Colon (tissue), 2 donors: ENCODE data around the gene NALCN.

Source experiments
- FAIRE-seq: peaks from 2 replicates; lab custom pipeline; 2012; peaks lifted over from hg19 to GRCh38; lab: Jason Lieb, UNC
- donor health status: control.
- donor health status: control.

The NALCN gene

GRCh38 chr13:101283782-101284181, 132.5 kb downstream of the NALCN start:
- no peak for FAIRE-seq

- no peak for FAIRE-seq
Measured at GRCh38 chr13:101272886-101273285, 143.4 kb downstream of the NALCN start.

GRCh38 chr13:101271681-101272245, 144.5 kb downstream of the NALCN start:
- FAIRE-seq, result no peak

GRCh38 chr13:101267656-101268055, 148.7 kb downstream of the NALCN start:
- FAIRE-seq, result no peak

GRCh38 chr13:101265934-101266333, 150.4 kb downstream of the NALCN start:
- FAIRE-seq, result no peak

- no peak for FAIRE-seq
Measured at GRCh38 chr13:101264931-101265330, 151.4 kb downstream of the NALCN start.

- FAIRE-seq, result no peak
Measured at GRCh38 chr13:101262306-101262705, 154.0 kb downstream of the NALCN start.

GRCh38 chr13:101258509-101258908, 157.8 kb downstream of the NALCN start:
- no peak for FAIRE-seq

GRCh38 chr13:101258071-101258470, 158.2 kb downstream of the NALCN start:
- no peak for FAIRE-seq

GRCh38 chr13:101248739-101249514, 167.4 kb downstream of the NALCN start:
- FAIRE-seq, result no peak

GRCh38 chr13:101242720-101243119, 173.6 kb downstream of the NALCN start:
- no peak for FAIRE-seq

GRCh38 chr13:101238555-101238954, 177.8 kb downstream of the NALCN start:
- no peak for FAIRE-seq

GRCh38 chr13:101231751-101232428, 184.4 kb downstream of the NALCN start:
- no peak for FAIRE-seq

GRCh38 chr13:101230271-101230890, 185.9 kb downstream of the NALCN start:
- no peak for FAIRE-seq

- no peak for FAIRE-seq
Measured at GRCh38 chr13:101219609-101220265, 196.6 kb downstream of the NALCN start.

- no peak for FAIRE-seq
Measured at GRCh38 chr13:101218484-101218883, 197.8 kb downstream of the NALCN start.

- no peak for FAIRE-seq
Measured at GRCh38 chr13:101217086-101217485, 199.2 kb downstream of the NALCN start.

GRCh38 chr13:101211261-101211660, 205.0 kb downstream of the NALCN start:
- no peak for FAIRE-seq

GRCh38 chr13:101210774-101211173, 205.5 kb downstream of the NALCN start:
- no peak for FAIRE-seq

- no peak for FAIRE-seq
Measured at GRCh38 chr13:101209206-101209893, 207.0 kb downstream of the NALCN start.

- no peak for FAIRE-seq
Measured at GRCh38 chr13:101205408-101205807, 210.9 kb downstream of the NALCN start.
